Osteocyte (in vitro differentiated cells): ENCODE data around the gene DENND1A. TPM values are rescaled to one million over a fixed set of nuclear protein-coding genes. Genes with fewer than 3 reads are reported as not detected.

Experiments
- DNase-seq: peaks from one replicate; pipeline ENCODE4 v3.0.0; 2021; ENCODE audit warnings: mixed read lengths; ENCODE audit not compliant: unreplicated experiment; ENCODE audit errors: extremely low spot score
- H3K27ac Mint-ChIP-seq: one replicate; pipeline ENCODE4 v1.8.0; 2021; ENCODE audit warnings: mild to moderate bottlenecking, mixed read lengths; ENCODE audit not compliant: unreplicated experiment
- H3K27me3 Mint-ChIP-seq: one replicate; pipeline ENCODE4 v1.8.0; 2021; ENCODE audit warnings: mixed read lengths; ENCODE audit not compliant: unreplicated experiment
- H3K36me3 Mint-ChIP-seq: one replicate; pipeline ENCODE4 v1.8.0; 2021; ENCODE audit warnings: mixed read lengths; ENCODE audit not compliant: unreplicated experiment
- H3K4me1 Mint-ChIP-seq: one replicate; pipeline ENCODE4 v1.8.0; 2021; ENCODE audit warnings: mixed read lengths; ENCODE audit not compliant: unreplicated experiment
- H3K4me3 Mint-ChIP-seq: one replicate; pipeline ENCODE4 v1.8.0; 2021; ENCODE audit warnings: mild to moderate bottlenecking, moderate library complexity, mixed read lengths; ENCODE audit not compliant: unreplicated experiment
- H3K9me3 Mint-ChIP-seq: one replicate; pipeline ENCODE4 v1.8.0; 2021; ENCODE audit warnings: mixed read lengths; ENCODE audit not compliant: unreplicated experiment
- CTCF ChIP-seq: fragments of 200-600 bp; sonication (generic); IDR thresholded peaks from 2 replicates; pipeline ENCODE4 v1.5.0; 2021; ENCODE audit warnings: antibody characterized with exemption, mild to moderate bottlenecking, moderate library complexity
- total RNA-seq: library from RNA; stranded (reverse); gene quantifications from 2 replicates; pipeline ENCODE4 v1.2.1, GENCODE V29; 2021

The DENND1A gene
- total RNA-seq, 1 donor from 2014 or later = 19.8 TPM

GRCh38 chr9:123834889-123835562 lies 94.9 kb downstream of the DENND1A start:
- no peak for TF ChIP-seq CTCF
- Mint-ChIP-seq H3K4me1 (peaks cover 17% of the 10 kb centered on the region), H3K27me3 (no peaks in the 10 kb centered on the region), H3K4me3 (peak overlapping the region; percentile 15), H3K27ac (peak overlapping the region; percentile 27), H3K36me3 (peaks cover 15% of the 10 kb centered on the region), H3K9me3 (peaks cover 14% of the 10 kb centered on the region)
- no peak for DNase-seq

- no peak overlapping the region for H3K27ac Mint-ChIP-seq
- no peak for TF ChIP-seq CTCF
- peaks cover 17% of the 10 kb centered on the region for H3K4me1 Mint-ChIP-seq
- no peak overlapping the region for H3K4me3 Mint-ChIP-seq
- peaks cover 21% of the 10 kb centered on the region for H3K9me3 Mint-ChIP-seq
- no peaks in the 10 kb centered on the region for H3K27me3 Mint-ChIP-seq
- DNase-seq = no peak
- peaks cover 22% of the 10 kb centered on the region for H3K36me3 Mint-ChIP-seq
These were observed 95.6 kb downstream of the DENND1A start for GRCh38 chr9:123834218-123834888.

GRCh38 chr9:123832858-123833650 lies 96.9 kb downstream of the DENND1A start:
- no peak for DNase-seq
- Mint-ChIP-seq H3K27me3 (no peaks in the 10 kb centered on the region), H3K9me3 (peaks cover 34% of the 10 kb centered on the region), H3K36me3 (peaks cover 35% of the 10 kb centered on the region), H3K4me3 (no peak overlapping the region), H3K27ac (no peak overlapping the region), H3K4me1 (peaks cover 17% of the 10 kb centered on the region)
- no peak for TF ChIP-seq CTCF

GRCh38 chr9:123832176-123832575 lies 97.8 kb downstream of the DENND1A start:
- no peak overlapping the region for H3K4me3 Mint-ChIP-seq
- DNase-seq = no peak
- peaks cover 40% of the 10 kb centered on the region for H3K9me3 Mint-ChIP-seq
- H3K27me3 Mint-ChIP-seq = no peaks in the 10 kb centered on the region
- peaks cover 17% of the 10 kb centered on the region for H3K4me1 Mint-ChIP-seq
- H3K36me3 Mint-ChIP-seq = peaks cover 42% of the 10 kb centered on the region
- H3K27ac Mint-ChIP-seq = no peak overlapping the region
- no peak for TF ChIP-seq CTCF

GRCh38 chr9:123828449-123828848 lies 101.5 kb downstream of the DENND1A start:
- Mint-ChIP-seq H3K4me3 (no peak overlapping the region), H3K4me1 (no peaks in the 10 kb centered on the region), H3K36me3 (peaks cover 42% of the 10 kb centered on the region), H3K27me3 (no peaks in the 10 kb centered on the region), H3K27ac (no peak overlapping the region), H3K9me3 (peaks cover 43% of the 10 kb centered on the region)
- no peak for TF ChIP-seq CTCF
- no peak for DNase-seq
